ENCODE results near the gene F7. TPM values are rescaled to one million over a fixed set of nuclear protein-coding genes. Genes with fewer than 3 reads are reported as not detected.

Gene F7
- total RNA-seq, 1 experiment from 2014 or later: 52.4 TPM

- Mint-ChIP-seq H3K27me3 (ENCODE audit: insufficient read depth, unreplicated experiment) (no peaks in the 10 kb centered on the region), H3K4me1 (ENCODE audit: low read depth, unreplicated experiment) (no peaks in the 10 kb centered on the region), H3K4me3 (ENCODE audit: unreplicated experiment) (no peak overlapping the region), H3K9me3 (ENCODE audit: unreplicated experiment) (no peaks in the 10 kb centered on the region), H3K27ac (ENCODE audit: unreplicated experiment) (no peak overlapping the region), H3K36me3 (ENCODE audit: insufficient read depth, unreplicated experiment) (no peaks in the 10 kb centered on the region)
- H3K9me3 ChIP-seq: no peaks in the 10 kb centered on the region
- CTCF ChIA-PET: no interaction called here
- no peaks in the 10 kb centered on the region for H3K27me3 ChIP-seq (replicated peaks; ENCODE audit: control insufficient read depth, insufficient read depth, low read length)
- no peaks in the 10 kb centered on the region for H3K36me3 ChIP-seq (ENCODE audit: control insufficient read depth, insufficient read depth, low read length)
- BruUV-seq (replicated peaks): no TSS peak
- 0 out of 2 replicates have a peak, but pooled peaks cover 8% of the 10 kb centered on the region for H3K4me1 ChIP-seq
- POLR2A ChIA-PET: no interaction called here
- no peak overlapping the region for H3K4me3 ChIP-seq (ENCODE audit: low read depth, low read length)
- TF ChIP-seq, protein P1, sequence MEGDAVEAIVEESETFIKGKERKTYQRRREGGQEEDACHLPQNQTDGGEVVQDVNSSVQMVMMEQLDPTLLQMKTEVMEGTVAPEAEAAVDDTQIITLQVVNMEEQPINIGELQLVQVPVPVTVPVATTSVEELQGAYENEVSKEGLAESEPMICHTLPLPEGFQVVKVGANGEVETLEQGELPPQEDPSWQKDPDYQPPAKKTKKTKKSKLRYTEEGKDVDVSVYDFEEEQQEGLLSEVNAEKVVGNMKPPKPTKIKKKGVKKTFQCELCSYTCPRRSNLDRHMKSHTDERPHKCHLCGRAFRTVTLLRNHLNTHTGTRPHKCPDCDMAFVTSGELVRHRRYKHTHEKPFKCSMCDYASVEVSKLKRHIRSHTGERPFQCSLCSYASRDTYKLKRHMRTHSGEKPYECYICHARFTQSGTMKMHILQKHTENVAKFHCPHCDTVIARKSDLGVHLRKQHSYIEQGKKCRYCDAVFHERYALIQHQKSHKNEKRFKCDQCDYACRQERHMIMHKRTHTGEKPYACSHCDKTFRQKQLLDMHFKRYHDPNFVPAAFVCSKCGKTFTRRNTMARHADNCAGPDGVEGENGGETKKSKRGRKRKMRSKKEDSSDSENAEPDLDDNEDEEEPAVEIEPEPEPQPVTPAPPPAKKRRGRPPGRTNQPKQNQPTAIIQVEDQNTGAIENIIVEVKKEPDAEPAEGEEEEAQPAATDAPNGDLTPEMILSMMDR (IDR thresholded peaks at IDR 0.05; ENCODE audit: insufficient read depth in 1 of 2, low read depth in 1 of 2, low read length in 1 of 2, severe bottlenecking in 1 of 2, unreplicated experiment in 1 of 2): no peak
- no peak for DNase-seq
- intact Hi-C loops (cut with micrococcal nuclease; ENCODE audit: unreplicated experiment): no loop called here
Observed at GRCh38 chr13:113083402-113084061, 22.1 kb upstream of the F7 start.

GRCh38 chr13:113084094-113084942 lies 21.3 kb upstream of the F7 start:
- POLR2A ChIA-PET: no interaction called here
- TF ChIP-seq, protein P1 (IDR thresholded peaks at IDR 0.05; ENCODE audit: insufficient read depth in 1 of 2, low read depth in 1 of 2, low read length in 1 of 2, severe bottlenecking in 1 of 2, unreplicated experiment in 1 of 2): peak; percentile 2 to 28
- CTCF ChIA-PET: no interaction called here

GRCh38 chr13:113084943-113085540 lies 20.5 kb upstream of the F7 start:
- no peak overlapping the region for H3K4me3 ChIP-seq (ENCODE audit: low read depth, low read length)
- Mint-ChIP-seq H3K27me3 (ENCODE audit: insufficient read depth, unreplicated experiment) (no peaks in the 10 kb centered on the region), H3K9me3 (ENCODE audit: unreplicated experiment) (no peaks in the 10 kb centered on the region), H3K4me3 (ENCODE audit: unreplicated experiment) (no peak overlapping the region), H3K36me3 (ENCODE audit: insufficient read depth, unreplicated experiment) (no peaks in the 10 kb centered on the region), H3K27ac (ENCODE audit: unreplicated experiment) (no peak overlapping the region), H3K4me1 (ENCODE audit: low read depth, unreplicated experiment) (no peaks in the 10 kb centered on the region)
- no TSS peak for BruUV-seq (replicated peaks)
- no peaks in the 10 kb centered on the region for H3K9me3 ChIP-seq
- DNase-seq: no peak
- CTCF ChIA-PET: no interaction called here
- no peaks in the 10 kb centered on the region for H3K36me3 ChIP-seq (ENCODE audit: control insufficient read depth, insufficient read depth, low read length)
- H3K4me1 ChIP-seq: 0 out of 2 replicates have a peak, but pooled peaks cover 8% of the 10 kb centered on the region
- no peaks in the 10 kb centered on the region for H3K27me3 ChIP-seq (replicated peaks; ENCODE audit: control insufficient read depth, insufficient read depth, low read length)
- intact Hi-C loops (cut with micrococcal nuclease; ENCODE audit: unreplicated experiment): no loop called here
- TF ChIP-seq, protein P1 (IDR thresholded peaks at IDR 0.05; ENCODE audit: insufficient read depth in 1 of 2, low read depth in 1 of 2, low read length in 1 of 2, severe bottlenecking in 1 of 2, unreplicated experiment in 1 of 2): no peak
- POLR2A ChIA-PET: no interaction called here

More at GRCh38 chr13:113084094-113084942, 21.3 kb upstream of the F7 start:
- Histone ChIP-seq H3K36me3 (ENCODE audit: control insufficient read depth, insufficient read depth, low read length) (no peaks in the 10 kb centered on the region), H3K9me3 (no peaks in the 10 kb centered on the region), H3K4me1 (0 out of 2 replicates have a peak, but pooled peaks cover 8% of the 10 kb centered on the region), H3K4me3 (ENCODE audit: low read depth, low read length) (no peak overlapping the region), H3K27me3 (replicated peaks; ENCODE audit: control insufficient read depth, insufficient read depth, low read length) (no peaks in the 10 kb centered on the region)
- Mint-ChIP-seq H3K4me1 (ENCODE audit: low read depth, unreplicated experiment) (no peaks in the 10 kb centered on the region), H3K36me3 (ENCODE audit: insufficient read depth, unreplicated experiment) (no peaks in the 10 kb centered on the region), H3K4me3 (ENCODE audit: unreplicated experiment) (no peak overlapping the region), H3K9me3 (ENCODE audit: unreplicated experiment) (no peaks in the 10 kb centered on the region), H3K27ac (ENCODE audit: unreplicated experiment) (no peak overlapping the region), H3K27me3 (ENCODE audit: insufficient read depth, unreplicated experiment) (no peaks in the 10 kb centered on the region)
- DNase-seq: no peak
- no TSS peak for BruUV-seq (replicated peaks)
- intact Hi-C loops (cut with micrococcal nuclease; ENCODE audit: unreplicated experiment): no loop called here

Measured in Caco-2 (cell line).